Islet of Langerhans (tissue), 1 donor: ENCODE measurements around the gene CEP44.
"Not testable (repeated sequence)": the region's sequence is repeated elsewhere in the genome, so short reads cannot be mapped to it uniquely, and the experiment has no call there.

Experiments used
- FAIRE-seq: peaks from one replicate; lab custom pipeline; 2011; peaks lifted over from hg19 to GRCh38; lab: Jason Lieb, UNC

Gene CEP44

DNA sequence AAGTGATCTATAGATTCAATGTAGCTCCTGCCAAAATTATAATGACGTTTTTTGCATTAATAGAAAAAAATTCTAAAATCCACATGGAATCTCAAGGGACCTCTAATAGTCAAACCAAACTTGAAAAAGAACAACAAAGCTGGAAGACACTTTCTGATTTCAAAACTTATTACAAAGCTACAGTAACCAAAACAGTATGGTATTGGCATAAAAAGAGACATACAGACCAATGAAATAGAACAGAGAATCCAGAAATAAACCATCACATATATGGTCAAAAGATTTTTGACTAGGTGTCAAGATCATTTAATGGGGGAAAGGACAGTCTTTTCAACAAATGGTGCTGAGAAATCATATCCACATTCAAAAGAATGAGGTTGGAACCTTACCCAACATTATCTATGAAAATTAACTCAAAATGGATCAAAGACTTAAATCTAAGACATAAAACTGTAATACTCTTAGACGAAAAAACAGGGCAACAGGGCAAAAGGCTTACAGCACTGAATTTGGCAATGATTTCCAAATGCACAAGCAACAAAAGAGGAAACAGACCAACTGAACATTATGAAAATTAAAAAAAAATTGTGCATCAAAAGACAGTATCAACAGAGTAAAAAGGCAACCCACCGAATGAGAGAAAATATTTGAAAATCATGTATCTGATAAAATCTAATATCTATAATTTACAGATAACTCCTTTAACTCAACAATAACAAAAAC is 4.1 kb upstream of the CEP44 start:
- FAIRE-seq: peak; percentile 66

DNA sequence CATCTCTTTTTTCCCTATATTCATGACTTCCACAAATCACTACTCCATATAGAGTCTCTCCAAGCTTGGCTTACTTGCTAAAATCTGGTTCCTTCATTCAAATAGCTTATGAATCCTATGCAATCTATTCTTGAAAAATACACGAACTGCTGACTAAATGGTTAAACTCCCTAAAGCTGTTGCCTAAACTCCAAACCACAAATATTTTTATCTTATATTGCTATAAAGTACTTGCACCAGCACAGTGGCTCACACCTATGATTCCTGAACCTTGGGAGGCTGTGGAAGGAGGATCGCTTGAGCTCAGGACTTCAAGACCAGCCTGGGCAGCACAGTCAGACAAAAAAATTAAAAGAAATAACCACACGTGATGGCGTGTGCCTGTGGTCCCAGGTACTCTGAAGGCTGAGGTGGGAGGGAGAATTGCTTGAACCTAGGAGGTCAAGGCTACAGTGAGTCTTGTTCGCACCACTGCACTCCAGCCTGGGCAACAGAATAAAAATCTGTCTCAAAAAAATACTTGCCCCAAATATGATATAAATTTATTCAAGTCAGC is 2.5 kb upstream of the CEP44 start:
- no peak for FAIRE-seq

DNA sequence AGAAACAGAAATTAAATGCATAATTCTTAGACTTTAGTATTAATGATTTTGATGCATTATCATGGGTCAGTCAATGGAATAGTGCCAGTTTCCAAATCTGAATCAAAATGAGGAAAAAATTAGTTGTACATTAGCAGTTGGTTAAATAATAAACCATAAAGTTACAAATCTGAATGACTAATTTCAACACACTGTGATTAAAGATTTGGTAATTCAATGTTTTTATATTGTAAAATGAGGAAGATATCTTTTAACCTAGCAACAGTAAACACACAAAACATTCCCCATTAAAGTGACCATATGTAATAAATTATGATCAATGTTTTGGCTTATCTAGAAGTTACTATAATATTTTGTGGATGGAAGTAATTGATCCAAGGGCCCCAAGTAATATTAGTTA is 1.8 kb upstream of the CEP44 start:
- no peak for FAIRE-seq

DNA sequence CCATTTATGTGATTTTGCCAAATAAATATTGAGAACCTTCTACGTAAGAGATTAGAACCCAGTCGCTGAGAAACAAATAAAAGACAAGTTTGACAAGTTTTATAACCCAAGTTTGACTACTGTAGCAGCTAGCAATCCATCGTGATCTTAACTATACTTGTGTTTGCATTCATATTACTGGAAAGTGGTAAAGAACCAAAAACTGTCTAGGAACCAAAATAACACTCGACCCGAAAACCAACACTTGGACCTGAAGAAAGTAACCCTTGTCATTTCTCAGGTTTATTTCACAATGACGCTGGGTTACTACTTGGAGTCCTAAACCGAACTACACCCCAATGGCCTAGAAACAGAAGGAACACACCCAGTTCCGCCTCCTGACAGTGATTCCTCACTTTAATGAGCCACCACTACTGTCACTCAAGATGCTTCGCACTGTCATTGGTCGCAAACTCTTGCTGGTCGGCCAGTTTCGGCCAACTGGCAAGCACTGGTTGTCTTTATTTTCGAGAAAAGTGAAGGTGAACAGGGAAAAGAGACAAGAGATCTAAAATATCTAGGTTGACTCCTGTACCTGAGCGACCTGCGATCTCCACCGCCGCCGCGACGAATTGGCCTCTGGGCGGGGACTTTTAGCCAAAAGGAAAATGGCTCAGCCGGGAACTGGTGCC is 740 bp upstream of the CEP44 start:
- FAIRE-seq: no peak

DNA sequence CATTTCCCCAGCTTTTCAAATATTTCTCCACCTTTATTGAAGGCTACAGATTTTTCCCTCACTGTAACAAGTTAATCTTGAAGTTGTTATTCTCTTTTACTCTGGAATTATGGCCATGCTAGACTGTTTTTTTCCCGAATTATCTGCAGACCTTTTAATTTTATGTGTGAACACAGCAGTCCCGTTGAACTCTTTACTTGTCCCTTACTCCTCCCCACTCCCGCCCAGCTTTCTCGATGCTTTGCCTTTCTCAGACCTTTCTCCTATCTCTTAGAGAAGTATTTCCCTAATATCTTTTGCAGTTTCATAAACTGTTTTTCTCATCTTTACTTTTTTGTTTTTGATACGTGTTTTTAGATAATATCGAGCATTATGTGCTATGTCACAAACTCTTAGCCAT is 776 bp downstream of the CEP44 start:
- no peak for FAIRE-seq

DNA sequence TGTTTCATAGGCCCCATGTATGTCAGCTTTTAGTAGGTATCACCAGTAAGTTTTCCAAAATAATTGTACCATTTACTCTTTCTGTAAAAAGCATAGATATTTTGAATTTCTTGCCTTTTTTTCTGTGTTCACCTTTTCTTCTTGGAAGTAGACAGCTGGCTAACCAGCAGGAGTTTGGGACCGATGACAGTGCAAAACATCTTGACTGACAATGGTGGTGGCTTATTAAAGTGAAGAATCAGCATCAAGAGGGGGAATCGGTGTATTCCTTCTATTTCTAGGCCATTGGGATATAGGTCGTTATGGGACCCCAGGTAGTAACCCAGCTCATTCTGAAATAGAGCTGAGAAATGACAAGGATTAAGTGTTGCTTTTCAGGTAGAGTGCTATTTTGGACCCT is 3.2 kb downstream of the CEP44 start:
- FAIRE-seq: no peak

DNA sequence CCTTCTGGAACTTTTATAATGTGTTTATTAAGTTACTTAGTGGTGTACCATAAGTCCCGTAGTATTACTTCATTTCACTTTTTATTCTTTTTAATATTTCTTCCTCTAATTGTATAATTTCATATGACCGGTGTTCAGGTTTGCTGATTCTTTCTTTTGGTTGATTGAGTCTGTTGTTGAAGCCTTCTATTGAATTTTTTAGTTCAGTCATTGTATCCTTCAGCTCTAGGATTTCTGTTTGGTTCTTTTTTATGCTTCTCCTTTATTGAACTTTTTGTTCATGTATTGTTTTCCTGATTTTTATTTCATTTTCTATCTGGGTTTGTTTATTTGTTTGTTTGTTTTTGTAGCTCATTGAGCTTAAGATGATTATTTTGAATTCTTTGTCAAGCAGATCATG is 8.8 kb downstream of the CEP44 start:
- no peak for FAIRE-seq

DNA sequence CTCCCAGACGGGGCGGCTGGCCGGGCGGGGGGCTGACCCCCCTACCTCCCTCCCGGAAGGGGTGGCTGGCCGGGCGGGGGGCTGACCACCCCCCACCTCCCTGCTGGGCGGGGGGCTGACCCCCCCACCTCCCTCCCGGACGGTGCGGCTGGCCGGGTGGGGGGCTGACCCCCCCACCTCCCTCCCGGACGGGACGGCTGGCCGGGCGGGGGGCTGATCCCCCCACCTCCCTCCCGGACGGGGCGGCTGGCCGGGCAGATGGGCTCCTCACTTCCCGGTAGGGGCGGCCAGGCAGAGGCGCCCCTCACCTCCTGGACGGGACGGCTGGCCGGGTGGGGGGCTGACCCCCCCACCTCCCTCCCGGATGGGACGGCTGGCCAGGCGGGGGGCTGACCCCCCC is 10.9 kb downstream of the CEP44 start:
- FAIRE-seq: not testable (repeated sequence)

DNA sequence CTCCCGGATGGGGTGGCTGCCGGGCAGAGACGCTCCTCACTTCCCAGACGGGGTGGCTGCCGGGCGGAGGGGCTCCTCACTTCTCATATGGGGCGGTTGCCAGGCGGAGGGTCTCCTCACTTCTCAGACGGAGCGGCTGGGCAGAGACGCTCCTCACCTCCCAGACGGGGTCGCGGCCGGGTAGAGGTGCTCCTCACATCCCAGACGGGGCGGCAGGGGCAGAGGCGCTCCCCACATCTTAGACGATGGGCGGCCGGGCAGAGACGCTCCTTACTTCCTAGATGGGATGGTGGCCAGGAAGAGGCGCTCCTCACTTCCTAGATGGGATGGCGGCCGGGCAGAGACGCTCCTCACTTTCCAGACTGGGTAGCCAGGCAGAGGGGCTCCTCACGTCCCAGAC is 11.4 kb downstream of the CEP44 start:
- not testable (repeated sequence) for FAIRE-seq

DNA sequence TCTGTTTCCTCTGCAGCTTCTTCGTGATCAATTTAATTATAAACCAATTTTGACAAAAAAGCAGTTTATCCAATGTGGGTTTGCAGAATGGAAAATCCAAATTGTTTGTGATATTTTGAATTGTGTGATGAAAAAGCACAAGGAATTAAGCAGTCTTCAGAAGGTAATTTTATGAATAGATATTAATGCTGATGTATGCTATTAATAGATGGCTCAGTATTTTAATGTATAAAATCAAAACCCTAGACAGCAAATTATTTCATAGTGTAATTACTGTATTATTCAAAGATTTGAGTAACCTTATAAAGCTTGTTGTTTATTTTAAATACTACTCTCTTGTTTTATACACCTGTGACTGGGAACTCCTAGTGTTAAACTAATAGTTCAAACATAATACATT is 20.0 kb downstream of the CEP44 start:
- peak; percentile 47 for FAIRE-seq

DNA sequence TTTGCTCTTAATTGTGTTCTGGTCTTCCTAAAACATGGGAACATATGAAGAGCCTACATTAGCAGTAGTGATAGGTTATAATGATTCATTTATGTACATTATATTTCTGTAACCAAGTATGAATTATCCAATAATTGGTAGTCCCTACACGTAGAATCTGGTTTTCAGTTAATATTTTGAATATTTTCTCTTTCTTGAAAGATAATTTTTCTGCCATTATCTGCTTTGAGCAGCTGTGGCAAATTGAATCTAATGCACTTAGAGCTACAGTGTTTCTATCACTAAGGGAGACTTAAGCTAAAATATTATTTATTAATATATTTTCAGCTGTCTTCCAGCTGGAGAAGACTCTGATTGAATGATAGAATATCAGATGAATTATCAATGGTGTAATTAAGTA is 21.0 kb downstream of the CEP44 start:
- no peak for FAIRE-seq

DNA sequence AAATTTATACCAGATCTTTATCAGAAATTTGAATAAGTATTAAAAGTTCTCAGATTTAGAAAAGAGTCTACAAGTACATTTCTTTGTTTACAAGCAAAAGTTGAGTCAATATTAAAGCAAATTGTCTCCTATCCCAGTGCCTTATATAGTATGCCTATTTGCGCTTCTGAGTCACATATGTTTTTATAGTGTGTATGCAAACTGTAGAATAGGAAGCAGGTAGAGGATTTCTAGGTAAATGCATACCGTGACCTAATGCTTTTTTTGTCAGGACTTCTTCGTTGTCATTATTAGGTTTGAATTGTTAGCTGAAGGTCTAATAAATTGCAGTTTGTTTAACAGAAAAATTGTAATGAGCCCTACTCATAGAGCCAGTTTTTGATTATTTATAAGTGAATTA is 22.2 kb downstream of the CEP44 start:
- FAIRE-seq: no peak

DNA sequence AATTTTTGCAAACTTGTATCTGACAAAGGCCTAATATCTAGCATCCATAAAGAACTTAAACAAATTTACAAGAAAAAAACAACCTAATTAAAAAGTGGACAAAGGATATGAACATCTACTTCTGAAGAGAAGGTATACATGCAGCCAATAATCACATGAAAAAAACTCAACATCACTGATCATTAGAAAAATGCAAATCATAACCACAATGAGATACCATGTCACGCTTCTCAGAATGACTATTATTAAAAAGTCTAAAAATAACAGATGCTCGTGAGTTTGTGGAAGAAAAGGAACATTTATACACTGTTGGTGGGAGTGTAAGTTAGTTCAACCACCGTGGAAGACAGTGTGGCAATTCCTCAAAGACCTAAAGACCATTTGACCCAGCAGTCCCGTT is 24.0 kb downstream of the CEP44 start:
- no peak for FAIRE-seq

DNA sequence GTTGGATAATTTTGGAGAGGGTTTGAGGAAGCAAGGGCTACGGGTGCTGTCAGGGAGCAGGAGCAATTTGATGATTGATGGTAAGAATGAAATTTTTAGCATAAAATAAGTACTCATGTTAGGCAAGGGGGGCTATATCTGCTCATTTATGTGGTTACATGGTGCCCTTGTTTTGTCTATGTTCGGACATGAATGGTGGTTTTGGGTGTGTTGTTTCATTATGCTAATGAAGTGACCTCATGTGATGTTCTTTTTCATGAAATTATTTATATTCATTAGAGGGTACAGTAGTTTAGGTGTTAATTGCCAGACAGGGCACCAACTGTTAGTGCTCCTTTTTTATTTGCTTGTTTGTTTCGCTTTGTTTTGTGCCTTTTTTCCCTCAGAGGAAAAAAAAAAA is 29.3 kb downstream of the CEP44 start:
- FAIRE-seq: no peak

DNA sequence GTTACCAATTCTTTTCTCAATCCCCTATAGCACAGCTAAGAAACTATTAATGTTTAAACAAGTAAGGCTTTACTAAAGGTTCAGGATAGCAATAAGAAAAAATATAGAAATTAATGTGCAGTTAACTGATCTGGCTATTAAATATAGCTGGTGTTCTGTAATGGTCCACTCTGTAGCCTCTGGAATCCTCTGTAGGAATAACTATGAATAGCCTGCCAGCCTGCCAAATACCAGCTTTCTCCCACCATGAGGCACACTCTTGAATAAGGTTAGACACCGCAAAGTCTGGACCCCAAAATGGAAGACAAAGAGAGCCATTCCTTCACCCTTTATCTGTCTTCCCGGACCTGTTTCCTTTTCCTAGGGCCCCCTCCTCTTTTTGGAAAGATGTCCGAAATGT is 30.6 kb downstream of the CEP44 start:
- FAIRE-seq: no peak

DNA sequence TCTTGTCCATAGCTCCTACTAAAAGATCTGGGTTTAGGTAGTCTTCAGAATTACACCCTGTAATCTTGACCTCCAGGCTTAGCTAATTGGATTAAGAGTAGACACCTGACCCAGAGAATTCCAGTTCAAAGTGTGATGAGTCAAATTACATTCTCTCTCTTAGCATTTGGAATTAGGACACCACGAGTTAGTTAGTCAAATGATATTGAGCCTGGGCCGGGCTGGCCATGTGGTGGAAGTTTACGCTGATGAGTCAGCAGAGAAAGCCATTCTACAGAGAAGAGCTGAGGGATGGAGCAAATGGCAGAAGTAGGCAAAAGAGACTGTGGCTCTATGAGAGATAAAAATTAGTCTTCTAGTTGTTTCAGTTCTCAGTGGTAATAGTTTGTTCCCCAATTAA is 31.1 kb downstream of the CEP44 start:
- no peak for FAIRE-seq

DNA sequence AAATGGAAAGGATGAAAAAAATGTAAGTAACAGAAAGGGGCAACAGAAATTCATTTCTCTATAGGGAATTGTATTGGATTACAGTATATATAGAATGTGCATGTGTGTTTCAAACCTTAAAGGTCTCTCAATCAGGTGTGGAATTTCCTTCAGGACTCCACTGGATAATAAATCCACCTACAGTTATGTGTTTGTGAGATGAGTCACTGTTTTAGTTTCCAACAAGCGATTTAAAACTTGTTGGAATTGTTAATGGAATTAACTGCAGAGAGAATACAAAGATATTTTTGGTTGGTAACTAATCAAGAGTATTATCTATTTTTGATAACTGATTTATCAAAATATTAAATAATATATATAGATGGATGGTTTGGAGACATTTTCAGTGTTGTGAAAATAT is 32.8 kb downstream of the CEP44 start:
- no peak for FAIRE-seq

DNA sequence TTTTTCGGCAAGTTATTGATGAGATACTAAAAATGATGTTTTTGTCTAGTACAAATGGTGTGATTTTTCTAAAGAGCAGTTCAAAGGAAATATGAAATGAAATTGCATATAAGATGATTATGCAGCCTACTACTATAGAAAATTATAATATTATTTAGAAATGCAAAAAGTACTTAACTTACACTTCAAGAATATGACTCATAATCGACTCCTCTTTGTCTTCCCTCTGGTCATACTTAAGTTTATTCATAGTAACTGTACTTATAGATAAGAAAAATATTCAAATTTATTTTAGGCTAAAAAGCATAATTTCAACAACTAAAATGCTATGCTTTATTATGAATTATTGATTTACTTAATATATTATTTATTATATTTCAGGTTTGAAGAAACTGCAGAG is 33.2 kb downstream of the CEP44 start:
- FAIRE-seq: no peak

DNA sequence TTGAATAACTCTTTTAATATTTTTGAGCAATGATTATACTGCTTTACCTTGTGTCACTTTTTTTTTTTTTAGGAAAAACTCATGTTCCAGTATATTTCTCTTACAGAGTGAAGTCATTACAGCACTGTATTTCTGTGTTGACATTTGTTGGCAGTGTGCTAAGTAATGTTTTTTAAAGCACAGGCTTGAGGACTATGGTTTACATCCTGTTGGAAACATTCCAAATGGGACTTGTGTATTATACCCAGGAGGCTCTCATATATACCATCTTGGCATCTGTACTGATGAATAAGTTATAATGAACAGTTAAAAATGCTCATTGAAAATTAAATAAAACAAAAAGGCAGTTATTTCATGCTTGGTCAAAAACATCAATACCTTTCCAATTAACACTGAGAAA is 33.8 kb downstream of the CEP44 start:
- FAIRE-seq: no peak

DNA sequence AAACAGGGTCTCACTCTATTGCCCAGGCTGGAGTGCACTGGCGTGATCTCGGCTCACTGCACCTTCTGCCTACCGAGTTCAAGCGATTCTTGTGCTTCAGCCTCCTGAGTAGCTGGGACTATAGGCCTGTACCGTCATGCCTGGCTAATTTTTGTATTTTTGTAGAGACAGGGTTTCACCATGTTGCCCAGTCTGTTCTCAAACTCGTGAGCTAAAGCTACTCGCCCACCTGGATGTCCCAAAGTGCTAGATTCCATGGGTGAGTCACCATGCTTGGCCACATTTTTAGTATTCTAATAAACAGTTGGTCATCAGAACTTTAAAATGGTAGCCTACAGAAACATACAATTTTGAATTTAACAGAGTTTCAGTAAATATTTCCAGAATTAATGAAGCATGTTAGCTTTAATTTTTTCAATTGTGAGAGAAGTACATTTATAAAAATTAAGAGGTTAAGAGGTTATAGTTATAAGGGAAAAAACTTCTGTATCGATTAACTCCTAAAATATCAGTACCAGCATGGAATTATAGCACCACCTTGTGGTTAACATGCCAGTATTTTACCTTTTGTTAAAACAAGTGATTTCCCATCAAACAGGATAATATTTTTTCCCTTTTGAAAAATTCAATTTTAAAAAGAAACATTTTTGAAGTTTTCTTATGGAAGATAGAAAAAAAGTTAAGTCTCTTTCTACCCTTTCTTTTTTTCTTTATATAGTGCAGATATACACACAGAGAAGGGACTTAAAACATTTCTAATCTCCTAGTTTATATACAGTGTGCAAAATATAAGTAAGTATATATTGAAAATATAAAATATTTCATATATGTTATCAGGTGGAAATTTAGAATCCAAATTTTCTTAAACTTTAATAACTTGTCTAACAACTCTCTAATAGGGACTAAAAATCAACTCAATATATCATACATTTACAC is 35.4 kb downstream of the CEP44 start:
- FAIRE-seq: peak; percentile 100

DNA sequence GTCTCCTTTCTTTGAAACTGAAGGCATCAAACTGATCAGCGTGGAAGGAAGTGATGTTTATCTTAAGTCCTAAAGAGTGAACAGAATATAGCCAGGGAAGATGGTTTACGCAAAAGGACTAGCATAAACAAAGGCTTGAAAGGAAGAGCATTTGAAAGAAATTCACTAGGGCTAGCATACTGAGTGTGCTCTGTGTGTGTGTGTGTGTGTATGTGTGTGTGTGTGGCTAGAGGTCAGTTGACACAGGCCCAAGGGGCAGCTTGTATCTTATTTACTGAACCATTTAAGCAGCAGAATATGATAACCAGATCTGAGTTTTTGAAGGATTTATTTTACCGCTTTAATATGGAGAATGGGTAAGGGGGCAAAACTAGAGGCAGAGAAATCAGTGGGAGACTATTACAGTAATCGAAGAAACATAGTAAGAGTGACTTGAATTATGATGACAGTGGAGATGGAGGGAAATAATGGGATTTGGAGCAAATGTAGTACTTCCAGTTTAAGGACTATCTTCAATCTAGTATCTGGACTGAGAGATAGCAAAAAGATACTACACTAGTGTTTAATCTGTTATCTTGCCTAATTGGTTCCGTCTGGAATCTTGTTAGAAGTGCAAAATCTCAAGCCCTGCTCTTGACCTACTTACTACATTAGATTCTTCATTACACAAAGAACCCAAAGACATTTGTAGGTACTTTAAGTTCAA is 36.9 kb downstream of the CEP44 start:
- no peak for FAIRE-seq

DNA sequence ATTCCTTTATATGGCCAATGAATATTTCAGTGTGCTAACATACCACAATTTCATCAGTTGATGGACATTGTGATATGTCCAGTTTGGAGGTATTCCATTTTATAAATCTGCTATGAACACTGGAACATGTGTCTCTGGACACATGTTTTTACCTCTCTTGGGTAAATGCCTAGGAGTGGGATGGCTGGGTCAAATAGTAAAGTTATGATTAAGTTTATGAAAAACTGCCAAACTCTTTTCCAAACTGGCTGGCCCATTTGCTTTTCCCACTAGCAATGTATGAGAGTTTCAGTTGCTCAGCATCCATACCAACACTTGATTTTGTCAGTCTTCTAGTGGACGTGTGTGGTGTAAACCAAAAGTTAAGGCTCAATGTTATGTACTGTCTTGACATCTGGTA is 40.5 kb downstream of the CEP44 start:
- no peak for FAIRE-seq
